Glomerular endothelial cell (primary cell): ENCODE measurements around the gene MFN1. TPM values are rescaled to one million over a fixed set of nuclear protein-coding genes. Genes with fewer than 3 reads are reported as not detected.

Experiments used
- DNase-seq: peaks from one replicate; pipeline ENCODE4 v3.0.0-alpha.2; 2011; ENCODE audit warnings: low read depth, low spot score; ENCODE audit errors: extremely low read depth
- total RNA-seq: library from RNA; depleted of rRNA; stranded (reverse); fragments of >200 nt; gene quantifications from 2 replicates; pipeline ENCODE4 v1.2.3, GENCODE V29; 2015

MFN1 gene
- total RNA-seq, 1 donor from 2014 or later: 22.5 TPM

DNA sequence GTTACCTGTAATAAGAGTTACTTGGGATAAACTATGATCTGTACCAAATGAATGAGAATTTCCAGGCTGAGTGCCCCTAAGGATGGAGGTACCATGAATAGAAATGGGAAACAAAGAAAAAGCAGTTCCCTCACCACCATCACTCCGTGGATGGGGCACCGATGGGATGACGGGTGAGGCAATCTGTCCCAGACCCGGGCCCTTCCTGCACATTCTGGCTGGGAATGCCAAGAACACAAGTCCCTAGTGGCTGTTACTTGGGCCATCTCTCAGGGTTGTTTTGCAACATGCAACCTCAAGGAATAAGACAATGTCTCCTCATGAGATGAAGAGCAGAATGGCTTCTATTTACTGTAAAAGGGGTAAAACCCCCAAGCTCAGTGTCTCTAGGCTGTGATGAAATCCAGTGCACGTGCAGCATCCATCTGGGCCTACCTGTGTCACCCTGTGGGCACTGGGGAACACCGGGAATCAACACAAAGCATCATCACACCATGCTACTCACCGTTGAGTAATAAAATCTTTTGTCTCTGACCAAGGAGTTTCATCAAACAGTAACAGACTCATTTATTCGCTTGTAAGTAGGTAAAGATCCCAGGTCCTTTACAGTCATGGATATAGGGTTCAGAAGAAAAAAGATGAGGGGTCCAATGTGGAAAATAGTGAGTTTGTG is 81.5 kb downstream of the MFN1 start:
- DNase-seq: no peak

GRCh38 chr3:179430277-179430870 is 82.9 kb downstream of the MFN1 start:
- DNase-seq: no peak

DNA sequence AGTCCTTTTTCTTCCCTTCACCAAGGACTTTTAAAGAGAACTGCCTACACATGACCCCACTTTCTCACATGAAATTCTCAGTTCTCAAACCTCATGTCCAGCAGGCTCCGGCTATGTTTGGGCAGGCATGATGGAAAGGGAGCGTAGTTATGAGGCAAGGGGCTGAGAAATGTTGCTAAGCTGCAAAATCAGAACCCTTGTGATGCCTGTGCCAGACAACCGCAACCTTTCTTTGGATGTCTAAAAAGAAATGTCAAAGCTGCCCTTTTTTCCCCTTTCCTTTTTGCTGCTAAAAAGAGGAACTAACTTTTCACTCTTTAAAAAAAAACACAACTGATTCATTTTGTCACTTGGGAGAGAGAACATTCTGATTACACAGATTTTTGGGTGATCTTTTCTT is 84.5 kb downstream of the MFN1 start:
- DNase-seq: no peak

- no peak for DNase-seq
Observed at GRCh38 chr3:179432451-179432850, 84.9 kb downstream of the MFN1 start.

GRCh38 chr3:179436517-179436916 is 89.0 kb downstream of the MFN1 start:
- DNase-seq: no peak

DNA sequence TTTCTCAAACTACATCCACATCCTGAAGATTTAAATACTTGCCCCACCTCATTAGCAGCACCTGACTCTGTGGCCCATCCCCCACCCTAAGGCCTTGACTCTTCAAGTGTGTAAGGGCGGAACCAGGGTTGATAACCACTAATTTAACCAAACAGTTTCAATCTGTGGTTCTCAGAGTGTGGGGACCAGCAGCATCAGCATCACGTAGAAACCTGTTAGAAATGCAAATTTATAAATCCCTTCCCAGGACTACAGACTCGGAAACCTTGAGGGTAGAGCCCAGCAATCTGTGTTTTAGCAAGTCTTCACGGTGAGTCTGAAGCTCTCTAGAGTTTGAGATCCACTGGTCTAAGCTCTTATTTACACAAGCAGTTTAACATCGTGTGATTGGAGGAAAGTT is 91.3 kb downstream of the MFN1 start:
- no peak for DNase-seq

Other genes with a start within 250 kb of the MFN1 start
- 16.9 and 21.3 TPM in 2 replicates for gene PIK3CA, start 199.4 kb upstream of the MFN1 start, total RNA-seq
- gene KCNMB3, start 96.6 kb upstream of the MFN1 start, total RNA-seq: 0.53 and 2.1 TPM in 2 replicates
- 25.6 and 26.9 TPM in 2 replicates for gene ZNF639, start 24.7 kb upstream of the MFN1 start, total RNA-seq
- 28.5 and 39.5 TPM in 2 replicates for gene GNB4, start 103.8 kb downstream of the MFN1 start, total RNA-seq
- gene ACTL6A, start 215.2 kb downstream of the MFN1 start, total RNA-seq: 65.3 and 96.9 TPM in 2 replicates